HEK293 (cell line): ENCODE results near the gene ABHD5.

ENCODE experiments used
- YY1 ChIP-seq: fragments of 450-650 bp; formaldehyde crosslinking; IDR thresholded peaks from 2 replicates; pipeline ENCODE4 v1.5.1; 2018; ENCODE audit warnings: missing biosample characterization, missing genetic modification characterization
- ZNF121 ChIP-seq: fragments of 450-650 bp; formaldehyde crosslinking; IDR thresholded peaks from 2 replicates; pipeline ENCODE4 v1.5.1; 2016; ENCODE audit warnings: missing biosample characterization, missing genetic modification characterization
- ZNF274 ChIP-seq, 2 experiments: fragments of 200-500 bp in 1 of 2; fragments of 450-650 bp in 1 of 2; sonication (Bioruptor generic) in 1 of 2; formaldehyde crosslinking in 1 of 2; IDR thresholded peaks; 2 replicates each; pipeline versions ENCODE4 v1.5.1 to v1.6.1; 2014 to 2016; ENCODE audit warnings: borderline replicate concordance in 1 of 2, inconsistent platforms in 1 of 2, low read length in 1 of 2, missing biosample characterization in 1 of 2, missing genetic modification characterization in 1 of 2
- ZNF623 ChIP-seq: fragments of 450-650 bp; formaldehyde crosslinking; IDR thresholded peaks from 2 replicates; pipeline ENCODE4 v1.5.1; 2016; ENCODE audit warnings: missing biosample characterization, missing genetic modification characterization
- TF ChIP-seq, protein P1 (sequence below): fragments of 450-650 bp; formaldehyde crosslinking; IDR thresholded peaks from 2 replicates; pipeline ENCODE4 v1.5.1; 2017; ENCODE audit warnings: missing biosample characterization, missing genetic modification characterization
- TF ChIP-seq, protein P2 (sequence below): fragments of 450-650 bp; formaldehyde crosslinking; IDR thresholded peaks from 2 replicates; pipeline ENCODE4 v1.5.1; 2017; ENCODE audit warnings: missing biosample characterization, mild to moderate bottlenecking, missing genetic modification characterization, moderate library complexity

DNA sequence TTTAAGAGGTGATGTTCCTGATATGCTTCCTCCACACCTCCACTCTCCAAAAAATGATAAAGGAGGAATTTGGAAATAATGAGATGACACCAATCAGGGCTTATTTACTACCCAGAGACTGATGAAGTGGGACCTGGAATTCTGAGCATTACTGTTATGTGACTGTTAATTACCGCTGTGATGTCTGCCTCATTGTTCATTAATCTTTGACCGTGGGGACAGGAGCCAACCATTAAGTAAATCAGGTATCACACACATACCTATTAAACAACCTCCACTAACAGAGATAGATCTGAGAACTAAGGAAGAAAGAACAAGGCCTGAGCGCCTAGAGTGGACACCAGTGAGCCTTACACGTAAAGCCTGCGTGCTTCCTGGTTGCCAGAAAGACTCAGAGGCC lies 37.7 kb downstream of the ABHD5 start:
- TF ChIP-seq, protein P1, sequence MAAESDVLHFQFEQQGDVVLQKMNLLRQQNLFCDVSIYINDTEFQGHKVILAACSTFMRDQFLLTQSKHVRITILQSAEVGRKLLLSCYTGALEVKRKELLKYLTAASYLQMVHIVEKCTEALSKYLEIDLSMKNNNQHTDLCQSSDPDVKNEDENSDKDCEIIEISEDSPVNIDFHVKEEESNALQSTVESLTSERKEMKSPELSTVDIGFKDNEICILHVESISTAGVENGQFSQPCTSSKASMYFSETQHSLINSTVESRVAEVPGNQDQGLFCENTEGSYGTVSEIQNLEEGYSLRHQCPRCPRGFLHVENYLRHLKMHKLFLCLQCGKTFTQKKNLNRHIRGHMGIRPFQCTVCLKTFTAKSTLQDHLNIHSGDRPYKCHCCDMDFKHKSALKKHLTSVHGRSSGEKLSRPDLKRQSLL = no peak
- TF ChIP-seq ZNF274 (IDR thresholded peaks at IDR 0.05; ENCODE audit: low read length) (no peak), ZNF274 (tag by site-specific recombination; IDR thresholded peaks at IDR 0.05; ENCODE audit: borderline replicate concordance) (no peak), ZNF623 (no peak), ZNF121 (no peak), YY1 (no peak)
- TF ChIP-seq, protein P2, sequence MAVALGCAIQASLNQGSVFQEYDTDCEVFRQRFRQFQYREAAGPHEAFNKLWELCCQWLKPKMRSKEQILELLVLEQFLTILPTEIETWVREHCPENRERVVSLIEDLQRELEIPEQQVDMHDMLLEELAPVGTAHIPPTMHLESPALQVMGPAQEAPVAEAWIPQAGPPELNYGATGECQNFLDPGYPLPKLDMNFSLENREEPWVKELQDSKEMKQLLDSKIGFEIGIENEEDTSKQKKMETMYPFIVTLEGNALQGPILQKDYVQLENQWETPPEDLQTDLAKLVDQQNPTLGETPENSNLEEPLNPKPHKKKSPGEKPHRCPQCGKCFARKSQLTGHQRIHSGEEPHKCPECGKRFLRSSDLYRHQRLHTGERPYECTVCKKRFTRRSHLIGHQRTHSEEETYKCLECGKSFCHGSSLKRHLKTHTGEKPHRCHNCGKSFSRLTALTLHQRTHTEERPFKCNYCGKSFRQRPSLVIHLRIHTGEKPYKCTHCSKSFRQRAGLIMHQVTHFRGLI (tag by site-specific recombination) = no peak
